Mesenchymal stem cell (in vitro differentiated cells and primary cell): ENCODE data around the gene TMEFF1.
A peak's percentile ranks its signal among the peaks of the same experiment; 100 is the strongest.
"Not testable (repeated sequence)": the region's sequence is repeated elsewhere in the genome, so short reads cannot be mapped to it uniquely, and the experiment has no call there.

Source experiments
- DNase-seq: peaks from one replicate; pipeline ENCODE4 v3.0.0-alpha.2; 2013
- H2AFZ ChIP-seq: one replicate; pipeline ENCODE4 v1.6.1; 2013; ENCODE audit warnings: low read depth, mild to moderate bottlenecking, control low read depth, inconsistent platforms, low read length, moderate library complexity
- H2AK5ac ChIP-seq: 2 replicates; pipeline ENCODE4 v1.6.1; 2013; ENCODE audit warnings: low read length, moderate library complexity, mild to moderate bottlenecking, inconsistent platforms; ENCODE audit not compliant: severe bottlenecking
- H2BK120ac ChIP-seq: one replicate; pipeline ENCODE4 v1.6.1; 2013; ENCODE audit warnings: low read depth, mild to moderate bottlenecking, inconsistent platforms, low read length, moderate library complexity
- H2BK12ac ChIP-seq, 2 experiments: one replicate each; pipeline ENCODE4 v1.6.1; 2013; ENCODE audit warnings: inconsistent platforms in 2 of 2, low read length in 2 of 2, mild to moderate bottlenecking in 2 of 2, moderate library complexity in 2 of 2, control low read depth in 1 of 2
- H2BK15ac ChIP-seq: one replicate; pipeline ENCODE4 v1.6.1; 2013; ENCODE audit warnings: mild to moderate bottlenecking, low read depth, inconsistent platforms; ENCODE audit not compliant: poor library complexity, severe bottlenecking
- H2BK5ac ChIP-seq: 2 replicates; pipeline ENCODE4 v1.6.1; 2013; ENCODE audit warnings: low read depth, mild to moderate bottlenecking, low read length, control low read depth, inconsistent platforms; ENCODE audit not compliant: poor library complexity, severe bottlenecking
- H3K14ac ChIP-seq, 2 experiments: one replicate each; pipeline ENCODE4 v1.6.1; 2013; ENCODE audit warnings: inconsistent platforms in 2 of 2, low read length in 2 of 2, control low read depth in 1 of 2, mild to moderate bottlenecking in 1 of 2, moderate library complexity in 1 of 2
- H3K18ac ChIP-seq, 2 experiments: one replicate each; pipeline ENCODE4 v1.6.1; 2013; ENCODE audit warnings: inconsistent platforms in 2 of 2, low read length in 2 of 2, control low read depth in 1 of 2, low read depth in 1 of 2, mild to moderate bottlenecking in 1 of 2
- H3K23ac ChIP-seq, 2 experiments: one replicate each; pipeline ENCODE4 v1.6.1; 2013; ENCODE audit warnings: inconsistent platforms in 2 of 2, low read length in 2 of 2, mild to moderate bottlenecking in 2 of 2, moderate library complexity in 2 of 2, control low read depth in 1 of 2
- H3K27ac ChIP-seq: 2 replicates; pipeline ENCODE4 v1.5.1; 2013; ENCODE audit warnings: mild to moderate bottlenecking, moderate library complexity, low read length, control low read depth, inconsistent platforms; ENCODE audit not compliant: poor library complexity, severe bottlenecking
- H3K27me3 ChIP-seq, 2 experiments: 2 replicates each; pipeline versions ENCODE4 v1.6.1 to v1.7.0; 2013; ENCODE audit warnings: low read length in 2 of 2, mild to moderate bottlenecking in 2 of 2, moderate library complexity in 2 of 2, control low read depth in 1 of 2, inconsistent platforms in 1 of 2; ENCODE audit not compliant: control insufficient read depth in 1 of 2, insufficient read depth in 1 of 2
- H3K36me3 ChIP-seq, 2 experiments: 2 replicates each; pipeline versions ENCODE4 v1.6.1 to v1.7.0; 2013; ENCODE audit warnings: low read length in 2 of 2, control low read depth in 1 of 2, inconsistent platforms in 1 of 2, low read depth in 1 of 2, mild to moderate bottlenecking in 1 of 2; ENCODE audit not compliant: insufficient read depth in 2 of 2, control insufficient read depth in 1 of 2
- H3K4ac ChIP-seq, 2 experiments: one replicate each; pipeline ENCODE4 v1.6.1; 2013; ENCODE audit warnings: inconsistent platforms in 2 of 2, low read length in 2 of 2, mild to moderate bottlenecking in 2 of 2, moderate library complexity in 2 of 2, control low read depth in 1 of 2, low read depth in 1 of 2
- H3K4me1 ChIP-seq: 2 replicates; pipeline ENCODE4 v1.6.1; 2013; ENCODE audit warnings: low read depth, low read length, control low read depth; ENCODE audit not compliant: control insufficient read depth, insufficient read depth
- H3K4me2 ChIP-seq: 2 replicates; pipeline ENCODE4 v1.6.1; 2013; ENCODE audit warnings: low read length, mild to moderate bottlenecking, inconsistent platforms; ENCODE audit not compliant: poor library complexity, severe bottlenecking
- H3K4me3 ChIP-seq, 2 experiments: 2 replicates each; pipeline versions ENCODE4 v1.5.1 to v1.7.0; 2013; ENCODE audit warnings: low read length in 2 of 2, mild to moderate bottlenecking in 2 of 2, control low read depth in 1 of 2, low read depth in 1 of 2; ENCODE audit not compliant: insufficient read depth in 1 of 2
- H3K79me1 ChIP-seq: replicated peaks from 2 replicates; pipeline ENCODE4 v1.6.1; 2013; ENCODE audit warnings: mild to moderate bottlenecking, control low read depth, low read length, inconsistent platforms; ENCODE audit not compliant: poor library complexity, severe bottlenecking
- H3K9ac ChIP-seq: 2 replicates; pipeline ENCODE4 v1.7.0; 2013; ENCODE audit warnings: mild to moderate bottlenecking, low read length, moderate library complexity
- H3K9me3 ChIP-seq: 2 replicates; pipeline ENCODE4 v1.7.0; 2013; ENCODE audit warnings: mild to moderate bottlenecking, low read length; ENCODE audit not compliant: control insufficient read depth
- H4K8ac ChIP-seq: one replicate; pipeline ENCODE4 v1.6.1; 2013; ENCODE audit warnings: inconsistent platforms, mild to moderate bottlenecking, low read length, moderate library complexity
- H4K91ac ChIP-seq: one replicate; pipeline ENCODE4 v1.6.1; 2013; ENCODE audit warnings: mild to moderate bottlenecking, low read length, inconsistent platforms
- WGBS: methylation state at CpG from one replicate; pipeline ENCODE4 v1.1.7; 2013; ENCODE audit warnings: mixed read lengths; 5-methylcytosine and 5-hydroxymethylcytosine counted together

The TMEFF1 gene

GRCh38 chr9:100515578-100516494 lies 42.9 kb downstream of the TMEFF1 start:
- Histone ChIP-seq H2AK5ac (no peak overlapping the region), H3K23ac (no peak overlapping the region), H2BK12ac (no peak overlapping the region), H3K14ac (peak overlapping the region in 1 of 2 experiments; percentile 15), H3K4me1 (no peaks in the 10 kb centered on the region), H4K8ac (no peak overlapping the region), H2BK15ac (no peak overlapping the region), H3K9ac (no peak overlapping the region), H3K27me3 (no peaks in the 10 kb centered on the region), H3K4me2 (no peak overlapping the region), H2BK5ac (no peak overlapping the region), H3K4ac (no peak overlapping the region), H3K27ac (no peak overlapping the region), H3K79me1 (no peaks in the 10 kb centered on the region), H2AFZ (no peak overlapping the region), H3K36me3 (peaks cover 0 to 6% of the 10 kb centered on the region in 2 experiments), H4K91ac (no peak overlapping the region), H3K4me3 (no peak overlapping the region), H2BK120ac (no peak overlapping the region), H3K9me3 (no peaks in the 10 kb centered on the region), H3K18ac (no peak overlapping the region)
- DNase-seq: peak; percentile 26
- 58% methylated on average over 5 of the region's 6 CpGs for WGBS

- Histone ChIP-seq H3K9me3 (no peaks in the 10 kb centered on the region), H3K36me3 (peaks cover 0 to 13% of the 10 kb centered on the region in 2 experiments), H2BK5ac (no peak overlapping the region), H2AFZ (no peak overlapping the region), H3K79me1 (no peaks in the 10 kb centered on the region), H2BK120ac (no peak overlapping the region), H3K4me2 (no peak overlapping the region), H3K4me1 (no peaks in the 10 kb centered on the region), H2AK5ac (no peak overlapping the region), H3K14ac (no peak overlapping the region), H3K18ac (no peak overlapping the region), H4K91ac (no peak overlapping the region), H3K27me3 (no peaks in the 10 kb centered on the region), H2BK15ac (no peak overlapping the region), H3K27ac (no peak overlapping the region), H4K8ac (no peak overlapping the region), H3K4me3 (no peak overlapping the region), H3K9ac (no peak overlapping the region), H2BK12ac (no peak overlapping the region), H3K23ac (no peak overlapping the region), H3K4ac (no peak overlapping the region)
- DNase-seq: no peak
- no CpG with 5 or more reads among the region's 3 CpGs for WGBS
Measured at GRCh38 chr9:100521282-100521681, 48.3 kb downstream of the TMEFF1 start.

- Histone ChIP-seq H2AFZ (no peak overlapping the region), H2BK5ac (no peak overlapping the region), H2AK5ac (no peak overlapping the region), H3K9me3 (no peaks in the 10 kb centered on the region), H3K4me2 (no peak overlapping the region), H2BK12ac (no peak overlapping the region), H3K36me3 (peaks cover 4 to 9% of the 10 kb centered on the region in 2 experiments), H3K27me3 (no peaks in the 10 kb centered on the region), H3K14ac (no peak overlapping the region), H3K4ac (no peak overlapping the region), H3K4me1 (no peaks in the 10 kb centered on the region), H2BK15ac (no peak overlapping the region), H4K91ac (no peak overlapping the region), H2BK120ac (no peak overlapping the region), H3K9ac (no peak overlapping the region), H3K23ac (no peak overlapping the region), H3K4me3 (no peak overlapping the region), H3K18ac (no peak overlapping the region), H3K79me1 (no peaks in the 10 kb centered on the region), H4K8ac (no peak overlapping the region), H3K27ac (no peak overlapping the region)
- DNase-seq: no peak
- 100% methylated on average over 1 of the region's 2 CpGs for WGBS
Measured at GRCh38 chr9:100525563-100525962, 52.6 kb downstream of the TMEFF1 start.

GRCh38 chr9:100527180-100527794 lies 54.3 kb downstream of the TMEFF1 start:
- H2AK5ac ChIP-seq, H3K18ac ChIP-seq, H3K4me3 ChIP-seq, H3K27me3 ChIP-seq, H3K9ac ChIP-seq, H2AFZ ChIP-seq, H2BK120ac ChIP-seq, H4K8ac ChIP-seq, H2BK15ac ChIP-seq, H3K23ac ChIP-seq, H2BK12ac ChIP-seq, H3K4me2 ChIP-seq, H3K4me1 ChIP-seq, H3K79me1 ChIP-seq, H3K4ac ChIP-seq, H2BK5ac ChIP-seq, H3K36me3 ChIP-seq, DNase-seq, H3K14ac ChIP-seq, H4K91ac ChIP-seq, H3K27ac ChIP-seq, H3K9me3 ChIP-seq: not testable (repeated sequence)
- WGBS: 94% methylated on average over 26 of the region's 30 CpGs
